ENCODE measurements around the gene MSX2.

Gene MSX2

GRCh38 chr5:174727794-174728680 is 3.7 kb downstream of the MSX2 start:
- Histone ChIP-seq H3K9ac (ENCODE audit: insufficient read length) (peak overlapping the region; percentile 62), H3K4me3 (peak overlapping the region; percentile 95), H3K9me3 (ENCODE audit: low read depth, low read length) (no peaks in the 10 kb centered on the region), H3K27ac (peak overlapping the region; percentile 86), H3K36me3 (ENCODE audit: insufficient read depth, low read length) (peaks cover 27% of the 10 kb centered on the region)
- TF ChIP-seq EZH2 (IDR thresholded peaks at IDR 0.05): no peak
- peak; percentile 41 for TF ChIP-seq FOXP2 (optimal IDR thresholded peaks at IDR 0.05; ENCODE audit: control extremely low read depth, extremely low read length, insufficient read depth)
- DNase-seq (ENCODE audit: low read depth, low spot score): no peak

GRCh38 chr5:174729075-174729680 is 4.8 kb downstream of the MSX2 start:
- Histone ChIP-seq H3K27ac (peak overlapping the region; percentile 86), H3K4me3 (no peak overlapping the region)
- TF ChIP-seq EZH2 (IDR thresholded peaks at IDR 0.05) (no peak), POLR2AphosphoS5 (IDR thresholded peaks at IDR 0.05; ENCODE audit: borderline replicate concordance, low read depth, low read length) (no peak), FOXP2 (optimal IDR thresholded peaks at IDR 0.05; ENCODE audit: control extremely low read depth, extremely low read length, insufficient read depth) (no peak)

GRCh38 chr5:174731214-174732035 is 7.0 kb downstream of the MSX2 start:
- Histone ChIP-seq H3K4me3 (no peak overlapping the region), H3K36me3 (ENCODE audit: insufficient read depth, low read length) (peaks cover 27% of the 10 kb centered on the region), H3K9me3 (ENCODE audit: low read depth, low read length) (no peaks in the 10 kb centered on the region), H3K9ac (ENCODE audit: insufficient read length) (no peak overlapping the region), H3K27ac (peak overlapping the region; percentile 99; the same call in 1 of the 2 replicates)
- no peak for DNase-seq (ENCODE audit: low read depth, low spot score)
- no peak for TF ChIP-seq POLR2AphosphoS5 (IDR thresholded peaks at IDR 0.05; ENCODE audit: borderline replicate concordance, low read depth, low read length)
- no peak for TF ChIP-seq EZH2 (IDR thresholded peaks at IDR 0.05)
- no peak for TF ChIP-seq FOXP2 (optimal IDR thresholded peaks at IDR 0.05; ENCODE audit: control extremely low read depth, extremely low read length, insufficient read depth)

More at GRCh38 chr5:174729075-174729680, 4.8 kb downstream of the MSX2 start:
- no peak for DNase-seq (ENCODE audit: low read depth, low spot score)
- Histone ChIP-seq H3K36me3 (ENCODE audit: insufficient read depth, low read length) (peaks cover 27% of the 10 kb centered on the region), H3K9me3 (ENCODE audit: low read depth, low read length) (no peaks in the 10 kb centered on the region), H3K9ac (ENCODE audit: insufficient read length) (no peak overlapping the region)

GRCh38 chr5:174732036-174733020 is 7.9 kb downstream of the MSX2 start:
- no peak overlapping the region for H3K9ac ChIP-seq (ENCODE audit: insufficient read length)
- TF ChIP-seq FOXP2 (optimal IDR thresholded peaks at IDR 0.05; ENCODE audit: control extremely low read depth, extremely low read length, insufficient read depth): no peak
- no peak for TF ChIP-seq EZH2 (IDR thresholded peaks at IDR 0.05)
- no peak for TF ChIP-seq POLR2AphosphoS5 (IDR thresholded peaks at IDR 0.05; ENCODE audit: borderline replicate concordance, low read depth, low read length)

GRCh38 chr5:174733091-174733690 is 8.8 kb downstream of the MSX2 start:
- H3K36me3 ChIP-seq (ENCODE audit: insufficient read depth, low read length): peaks cover 27% of the 10 kb centered on the region
- H3K9me3 ChIP-seq (ENCODE audit: low read depth, low read length): no peaks in the 10 kb centered on the region
- peak overlapping the region; percentile 99 for H3K27ac ChIP-seq
- H3K9ac ChIP-seq (ENCODE audit: insufficient read length): no peak overlapping the region
- peak overlapping the region; percentile 79 for H3K4me3 ChIP-seq
- DNase-seq (ENCODE audit: low read depth, low spot score): no peak
- TF ChIP-seq FOXP2 (optimal IDR thresholded peaks at IDR 0.05; ENCODE audit: control extremely low read depth, extremely low read length, insufficient read depth): no peak
- no peak for TF ChIP-seq EZH2 (IDR thresholded peaks at IDR 0.05)
- peak; percentile 25; the same call in 1 of the 2 replicates for TF ChIP-seq POLR2AphosphoS5 (IDR thresholded peaks at IDR 0.05; ENCODE audit: borderline replicate concordance, low read depth, low read length)

More at GRCh38 chr5:174732036-174733020, 7.9 kb downstream of the MSX2 start:
- DNase-seq (ENCODE audit: low read depth, low spot score): no peak
- H3K4me3 ChIP-seq: no peak overlapping the region
- peaks cover 27% of the 10 kb centered on the region for H3K36me3 ChIP-seq (ENCODE audit: insufficient read depth, low read length)
- H3K9me3 ChIP-seq (ENCODE audit: low read depth, low read length): no peaks in the 10 kb centered on the region
- H3K27ac ChIP-seq: peak overlapping the region; percentile 99

GRCh38 chr5:174733836-174734235 is 9.5 kb downstream of the MSX2 start:
- H3K36me3 ChIP-seq (ENCODE audit: insufficient read depth, low read length): peaks cover 27% of the 10 kb centered on the region
- H3K4me3 ChIP-seq: peak overlapping the region; percentile 79
- peak; percentile 89 for DNase-seq (ENCODE audit: low read depth, low spot score)
- peak overlapping the region; percentile 76 for H3K9ac ChIP-seq (ENCODE audit: insufficient read length)
- H3K9me3 ChIP-seq (ENCODE audit: low read depth, low read length): no peaks in the 10 kb centered on the region
- peak overlapping the region; percentile 99 for H3K27ac ChIP-seq
- TF ChIP-seq FOXP2 (optimal IDR thresholded peaks at IDR 0.05; ENCODE audit: control extremely low read depth, extremely low read length, insufficient read depth): no peak
- 0 out of 2 replicates have a peak, but pooled peaks have one; percentile 25 for TF ChIP-seq POLR2AphosphoS5 (IDR thresholded peaks at IDR 0.05; ENCODE audit: borderline replicate concordance, low read depth, low read length)
